Activated T-helper 1 cell treated with anti-CD3 and anti-CD28 coated beads, Interleukin-2, amount 50 U/mL, for 16 hours (primary cell): Measurements from ENCODE around the gene ALMS1.
"Not testable (repeated sequence)": the region's sequence is repeated elsewhere in the genome, so short reads cannot be mapped to it uniquely, and the experiment has no call there.

ENCODE experiments used
- DNase-seq, 2 donors: peaks; one replicate each; pipeline ENCODE4 v3.0.0-alpha.2; 2020; ENCODE audit warnings: low read depth in 1 of 2, low spot score in 1 of 2

Gene ALMS1

DNA sequence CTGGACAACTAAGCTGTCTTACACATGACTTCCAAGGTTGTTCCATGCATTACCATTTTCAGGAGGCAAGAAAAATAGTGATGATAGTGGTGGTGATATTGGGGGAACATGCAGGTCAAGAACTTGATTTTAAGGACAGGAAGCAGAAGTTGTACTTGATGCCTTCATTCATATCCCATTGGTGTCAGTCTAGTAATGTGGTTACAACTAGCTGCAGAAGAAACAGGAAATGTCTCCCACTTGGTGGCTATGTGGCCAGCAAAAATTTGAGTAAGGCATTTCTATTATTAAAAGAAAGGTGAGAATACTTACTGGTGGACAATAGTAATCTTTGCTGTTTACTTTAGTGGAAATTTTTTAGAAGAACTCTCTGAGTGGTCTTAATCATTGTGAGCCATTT is 103.4 kb downstream of the ALMS1 start:
- no peak for DNase-seq

DNA sequence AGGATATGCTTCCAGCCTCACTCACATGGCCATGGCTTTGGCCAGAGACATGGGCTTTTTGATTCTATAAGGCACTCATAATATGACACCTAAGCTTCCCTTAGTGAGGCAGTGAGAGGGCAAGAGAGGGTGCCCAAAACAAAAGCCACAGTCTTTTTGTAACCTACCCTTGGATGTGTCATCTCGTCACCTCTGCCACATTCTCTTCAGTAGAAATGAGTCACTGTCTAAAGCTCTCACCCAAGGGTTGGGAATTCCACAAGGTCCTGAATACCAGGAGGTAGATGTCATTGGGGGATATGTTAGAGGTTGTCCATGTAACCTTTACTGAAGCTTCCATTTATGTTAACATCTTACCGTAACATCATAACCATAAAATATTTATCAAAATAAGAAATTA is 108.4 kb downstream of the ALMS1 start:
- DNase-seq = no peak

DNA sequence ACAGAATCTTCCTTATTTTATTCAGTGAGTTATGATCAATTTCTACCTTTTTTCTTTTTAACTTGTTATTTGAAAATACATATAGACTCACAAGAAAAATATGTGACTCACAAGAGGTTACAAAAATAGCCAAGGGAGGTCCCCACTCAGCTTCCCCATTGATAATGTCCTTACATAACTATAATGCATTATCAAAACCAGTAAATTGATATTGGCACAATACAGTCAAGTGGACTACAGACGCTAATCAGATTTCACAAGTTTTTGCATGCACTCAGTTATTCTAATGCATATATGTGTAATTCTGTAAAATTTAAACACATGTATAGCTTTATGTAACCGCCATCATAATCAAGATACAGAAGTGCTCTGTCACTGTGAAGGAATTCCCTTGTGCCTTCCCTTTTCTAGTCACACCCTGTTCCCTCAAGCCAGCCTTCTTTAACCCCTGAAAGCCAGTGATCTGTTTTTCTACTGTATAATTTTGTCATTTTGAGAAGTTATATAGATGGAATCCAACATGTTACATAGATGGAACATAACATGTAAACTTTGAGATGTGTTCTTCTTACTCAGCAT is 118.4 kb downstream of the ALMS1 start:
- no peak for DNase-seq

DNA sequence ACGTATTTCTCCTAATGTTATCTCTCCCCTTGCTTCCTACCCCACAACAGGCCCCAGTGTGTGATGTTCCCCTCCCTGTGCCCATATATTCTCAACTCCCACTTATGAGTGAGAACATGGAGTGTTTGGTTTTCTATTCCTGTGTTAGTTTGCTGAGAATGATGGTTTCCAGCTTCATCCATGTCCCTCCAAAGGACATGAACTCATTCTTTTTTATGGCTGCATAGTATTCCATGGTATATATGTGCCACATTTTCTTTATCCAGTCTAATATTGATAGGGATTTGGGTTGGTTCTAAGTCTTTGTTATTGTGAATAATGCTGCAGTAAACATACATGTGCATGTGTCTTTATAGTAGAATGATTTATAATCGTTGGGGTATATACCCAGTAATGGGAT is 119.2 kb downstream of the ALMS1 start:
- not testable (repeated sequence) for DNase-seq

DNA sequence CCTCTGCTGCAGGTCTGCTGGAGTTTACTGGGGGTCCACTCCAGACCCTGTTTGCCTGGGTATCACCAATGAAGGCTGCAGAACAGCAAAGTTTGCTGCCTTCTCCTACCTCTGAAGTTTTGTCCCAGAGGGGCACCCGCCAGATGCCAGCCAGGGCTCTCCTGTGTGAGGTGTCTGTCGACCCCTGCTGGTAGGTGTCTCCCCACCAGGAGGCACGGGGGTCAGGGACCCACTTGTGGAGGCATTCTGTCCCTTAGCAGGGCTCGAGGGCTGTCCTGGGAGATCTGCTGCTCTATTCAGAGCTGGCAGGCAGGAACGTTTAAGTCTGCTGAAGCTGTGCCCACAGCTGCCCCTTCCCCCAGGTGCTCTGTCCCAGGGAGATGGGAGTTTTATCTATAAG is 124.8 kb downstream of the ALMS1 start:
- DNase-seq = not testable (repeated sequence)

DNA sequence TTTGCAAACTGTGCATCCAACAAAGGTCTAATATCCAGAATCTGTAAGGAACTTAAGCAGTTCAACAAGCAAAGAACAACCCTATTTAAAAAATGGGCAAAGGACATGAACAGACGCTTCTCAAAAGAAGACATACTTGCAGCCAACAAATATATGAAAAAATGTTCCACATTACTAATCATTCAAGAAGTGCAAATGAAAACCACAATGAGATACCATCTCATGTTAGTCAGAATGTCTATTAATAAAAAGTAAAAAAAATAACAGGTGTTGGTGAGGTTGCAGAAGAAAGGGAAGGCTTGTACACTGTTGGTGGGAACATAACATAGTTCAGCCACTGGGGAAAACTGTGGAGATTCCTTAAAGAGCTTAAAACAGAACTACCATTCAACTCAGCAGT is 130.4 kb downstream of the ALMS1 start:
- no peak for DNase-seq

DNA sequence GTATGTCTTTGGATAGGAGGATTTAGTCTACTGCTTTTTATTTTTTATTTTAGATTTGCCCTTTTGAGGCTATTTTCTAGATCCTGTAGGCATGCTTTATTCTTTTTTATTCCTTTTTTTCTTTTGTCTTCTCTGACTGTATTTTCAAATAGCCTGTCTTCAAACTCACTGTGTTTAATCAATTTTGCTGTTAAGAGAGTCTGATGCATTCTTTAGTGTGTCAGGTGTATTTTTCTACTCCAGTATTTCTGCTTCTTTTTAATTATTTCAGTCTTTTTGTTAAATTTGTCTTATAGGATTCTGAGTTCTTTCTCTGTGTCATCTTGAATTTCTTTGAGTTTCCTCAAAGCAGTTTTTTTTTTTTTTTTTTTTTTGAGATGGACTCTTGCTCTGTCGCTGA is 143.1 kb downstream of the ALMS1 start:
- DNase-seq = no peak

DNA sequence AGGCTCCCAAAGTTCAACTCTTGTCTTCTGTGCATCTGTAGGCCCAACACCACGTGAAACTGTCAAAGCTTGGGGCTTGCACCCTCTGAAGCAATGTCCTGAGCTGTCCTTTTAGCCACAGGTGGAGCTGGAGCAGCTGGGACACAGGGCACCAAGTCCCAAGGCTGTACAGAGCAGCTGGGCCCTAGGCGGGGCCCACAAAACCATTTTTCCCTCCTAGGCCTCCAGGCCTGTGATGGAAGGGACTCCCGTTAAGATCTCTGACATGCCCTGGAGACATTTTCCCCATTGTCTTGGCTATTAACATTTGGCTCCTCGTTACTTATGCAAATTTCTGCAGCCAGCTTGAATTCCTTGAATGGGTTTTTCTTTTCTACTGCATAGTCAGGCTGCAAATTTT is 145.1 kb downstream of the ALMS1 start:
- DNase-seq = not testable (repeated sequence)

DNA sequence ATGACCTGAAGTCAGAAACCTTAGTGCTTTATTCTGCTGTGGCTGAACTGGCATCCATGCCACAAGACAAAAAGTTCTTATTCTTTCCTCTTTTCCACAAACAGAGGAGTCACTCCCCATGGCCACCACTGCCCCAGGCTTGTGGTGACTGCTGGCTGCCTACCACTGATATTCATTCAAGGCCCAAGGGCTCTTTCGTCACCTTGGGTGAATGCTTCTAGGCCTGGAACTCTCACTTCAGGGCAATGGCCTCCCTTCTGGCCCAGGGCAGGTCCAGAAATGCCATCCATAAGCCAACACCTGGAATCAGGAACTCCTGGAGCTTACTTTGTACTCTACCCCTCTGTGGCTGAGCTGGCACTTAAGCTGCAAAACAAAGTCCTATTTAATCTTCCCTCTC is 146.7 kb downstream of the ALMS1 start:
- no peak for DNase-seq

DNA sequence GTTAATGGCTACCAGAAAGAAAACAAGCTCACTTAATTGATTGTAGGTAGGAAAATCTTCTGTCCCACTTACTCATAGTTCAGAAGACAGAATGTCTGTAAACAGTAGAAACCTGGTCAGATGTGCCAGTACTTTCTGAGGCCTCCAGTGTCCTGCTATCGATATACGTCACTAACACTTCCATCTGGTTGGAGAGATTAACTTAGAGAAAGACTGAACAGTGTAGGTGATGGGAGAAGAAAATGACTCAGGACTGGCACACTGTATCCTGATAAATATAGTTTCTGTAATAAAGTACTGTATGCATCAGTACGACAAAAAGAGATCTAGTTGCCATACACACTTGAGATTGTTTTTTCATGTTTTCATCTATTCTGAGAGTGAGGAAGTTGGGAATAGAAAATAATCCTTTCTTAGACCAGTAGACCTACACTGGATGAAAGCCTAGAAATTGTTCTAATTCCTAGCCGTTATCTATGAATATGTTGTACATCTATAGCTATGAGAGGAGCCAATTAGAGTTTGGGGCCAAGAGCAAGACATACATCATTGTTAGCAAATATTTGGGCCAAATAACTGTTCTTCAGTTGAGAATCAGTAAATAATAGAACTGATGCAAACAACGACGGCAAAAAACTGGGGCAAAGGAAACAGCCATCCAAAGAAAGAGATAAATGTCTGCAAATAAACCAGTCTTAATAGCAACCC is 150.7 kb downstream of the ALMS1 start:
- DNase-seq = no peak

DNA sequence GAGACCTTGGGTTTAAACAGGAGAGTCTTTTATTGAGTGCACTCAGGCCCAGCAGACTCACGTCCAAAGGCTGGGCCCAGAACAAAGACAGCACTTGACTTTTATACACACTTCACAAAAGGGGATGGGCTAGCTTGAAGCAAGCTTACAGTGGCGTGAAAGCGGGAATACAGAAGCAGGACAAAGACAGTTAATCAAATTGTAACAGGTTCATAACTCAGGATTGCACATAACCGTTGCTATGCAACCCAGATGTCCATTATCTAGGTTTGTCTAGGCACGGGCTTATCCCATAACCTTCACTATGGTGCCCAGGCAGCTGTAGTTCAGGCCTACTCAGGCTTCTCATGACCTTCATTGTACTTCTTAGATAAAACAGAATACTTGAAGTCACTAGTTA is 175.2 kb downstream of the ALMS1 start:
- not testable (repeated sequence) for DNase-seq

DNA sequence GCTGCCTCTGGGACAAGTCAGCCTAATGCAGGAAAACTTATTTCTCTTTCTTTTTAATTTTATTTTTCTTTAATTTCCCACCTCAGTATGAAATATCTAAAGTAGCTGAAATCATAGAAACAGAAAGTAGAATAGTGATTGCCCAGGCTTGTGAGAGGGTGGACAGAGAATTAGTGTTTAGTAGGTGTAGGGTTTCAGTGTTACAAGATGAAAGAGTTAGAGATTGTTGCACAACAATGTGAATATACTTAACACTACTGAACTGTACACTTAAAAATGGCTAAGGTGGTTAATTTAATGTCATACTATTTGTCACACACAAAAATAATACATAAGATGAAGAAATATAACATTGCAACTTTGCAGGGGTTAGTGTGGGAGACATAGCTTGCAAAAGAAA is 175.8 kb downstream of the ALMS1 start:
- DNase-seq = no peak

DNA sequence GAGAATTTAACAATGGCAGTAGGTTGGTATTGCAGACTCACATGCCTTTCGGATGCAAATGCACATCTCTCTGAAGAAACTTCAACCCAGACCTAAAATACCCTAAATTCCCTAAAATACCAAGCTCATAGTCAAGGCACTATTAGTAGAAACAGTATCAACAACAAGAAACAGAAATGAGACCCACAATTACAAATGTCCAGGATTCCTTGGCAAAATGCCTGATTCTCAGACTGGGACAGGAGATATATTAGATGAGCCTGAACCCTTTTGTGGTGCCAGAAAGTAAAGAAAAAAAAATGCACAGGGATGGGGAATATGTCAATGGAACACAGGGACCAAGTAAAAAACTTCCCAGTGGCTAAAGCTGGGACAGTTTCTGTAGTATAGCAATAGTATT is 179.3 kb downstream of the ALMS1 start:
- no peak for DNase-seq

DNA sequence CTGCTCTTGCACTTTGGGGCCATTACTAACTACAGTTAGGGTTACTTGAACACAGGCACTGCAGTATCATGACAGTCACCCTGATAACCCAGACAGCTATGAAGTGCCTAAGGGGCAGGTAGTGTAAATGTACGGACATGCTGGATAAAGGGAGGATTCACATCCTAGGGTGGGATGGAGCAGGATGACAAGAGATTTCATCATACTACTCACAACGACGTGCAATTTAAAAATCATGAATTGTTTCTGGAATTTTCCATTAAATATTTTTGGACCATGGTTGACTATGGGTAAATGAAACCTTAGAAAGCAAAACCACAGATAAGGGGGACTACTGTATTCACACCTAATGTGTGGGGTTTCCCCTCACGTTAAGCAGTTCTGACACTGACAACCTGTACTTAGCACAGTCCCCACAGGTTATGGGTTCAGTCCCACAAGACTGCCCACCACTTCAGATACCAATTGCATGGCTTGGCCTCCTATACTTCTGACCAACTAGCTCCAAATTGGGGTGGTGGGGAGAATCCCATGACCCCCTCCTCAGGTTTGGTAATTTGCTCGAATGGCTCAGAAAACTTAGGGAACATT is 180.7 kb downstream of the ALMS1 start:
- DNase-seq = no peak

DNA sequence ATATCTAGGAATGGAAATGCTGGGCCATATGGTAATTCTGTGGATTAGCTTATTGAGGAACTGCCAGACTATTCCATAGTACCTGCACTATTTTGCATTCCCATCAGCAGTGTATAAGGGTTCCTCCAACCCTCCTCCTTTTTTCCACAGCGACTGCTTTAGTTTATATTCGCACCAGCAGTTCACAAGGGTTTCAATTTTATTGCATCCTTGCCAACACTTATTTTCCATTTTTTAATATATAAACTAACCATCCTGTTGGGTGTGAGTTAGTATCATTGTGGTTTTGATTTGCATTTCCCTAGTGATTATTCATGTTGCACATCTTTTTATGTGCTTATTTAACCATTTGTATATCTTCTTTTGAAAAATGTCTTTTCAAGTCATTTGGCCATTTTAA is 189.6 kb downstream of the ALMS1 start:
- no peak for DNase-seq

DNA sequence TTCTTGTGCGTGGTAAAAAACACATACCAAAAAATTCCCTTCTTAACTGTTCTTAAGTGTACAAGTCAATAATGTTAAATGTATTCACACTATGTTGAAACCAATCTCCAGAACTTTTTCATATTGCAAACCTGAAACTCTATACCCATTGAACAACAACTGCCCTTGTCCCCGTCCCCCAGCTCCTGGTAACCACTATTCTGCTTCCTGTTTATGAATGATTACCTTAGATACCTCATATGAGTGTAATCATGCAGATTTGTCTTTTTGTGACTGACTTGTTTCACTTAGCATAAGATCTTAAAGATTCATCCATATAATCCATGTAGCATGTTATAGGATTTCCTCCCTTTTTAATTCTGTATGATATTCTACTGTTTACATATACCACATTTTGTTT is 196.7 kb downstream of the ALMS1 start:
- DNase-seq = no peak

DNA sequence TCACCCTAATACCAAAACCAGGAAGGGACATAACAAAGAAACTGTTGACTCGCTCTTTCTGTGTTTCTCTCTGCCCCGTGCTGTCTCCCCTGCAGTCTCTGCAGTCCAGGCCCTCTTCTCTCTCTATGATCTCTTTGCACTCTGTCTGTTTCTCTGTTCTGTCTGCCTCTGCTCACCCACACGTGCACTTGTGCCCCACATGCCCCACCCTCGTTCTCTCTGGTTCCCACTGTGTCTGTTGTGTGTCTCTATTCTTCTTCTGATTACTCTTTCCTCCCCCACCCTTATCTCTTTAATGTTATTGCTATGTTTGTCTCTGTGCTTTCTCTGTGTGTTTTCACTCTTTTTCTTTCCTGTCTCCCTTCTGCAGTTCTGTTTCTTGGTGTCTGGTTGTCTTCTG is 202.5 kb downstream of the ALMS1 start:
- no peak for DNase-seq

DNA sequence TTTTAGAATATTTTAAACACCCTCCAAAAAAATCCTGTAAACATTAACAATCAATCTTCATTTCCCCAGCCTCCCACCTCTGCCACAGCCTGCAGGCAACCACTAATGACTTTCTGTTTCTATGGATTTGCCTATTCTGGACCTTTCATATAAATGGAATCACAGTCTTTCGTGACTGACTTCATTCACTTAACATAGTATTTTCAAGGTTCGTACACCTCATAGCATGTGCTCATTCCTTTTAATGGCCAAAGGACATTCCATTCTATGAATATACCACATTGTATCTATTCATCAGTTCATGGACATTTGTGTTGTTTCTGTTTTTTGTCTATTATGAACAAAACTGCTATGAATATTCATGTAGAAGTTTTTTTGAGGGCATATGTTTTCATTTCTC is 208.0 kb downstream of the ALMS1 start:
- DNase-seq = no peak

DNA sequence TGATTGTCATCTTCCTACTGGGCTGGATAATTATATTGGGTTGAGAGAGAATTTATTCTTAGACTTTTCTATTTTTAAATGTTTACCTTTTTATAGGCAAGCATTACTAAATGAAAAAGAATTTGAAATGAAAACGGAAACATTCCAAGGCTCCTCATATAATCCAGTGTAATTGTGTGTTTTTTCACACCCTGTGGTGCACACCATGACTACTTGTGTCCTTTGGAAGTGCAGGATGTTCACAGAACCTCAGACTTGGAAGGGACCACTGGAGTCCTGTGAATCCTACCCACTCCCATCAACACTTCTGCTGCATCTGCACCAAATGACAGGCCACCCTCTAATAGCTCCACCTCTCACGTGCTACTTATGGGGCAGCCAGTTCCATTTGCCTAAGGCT is 208.6 kb downstream of the ALMS1 start:
- DNase-seq = no peak

DNA sequence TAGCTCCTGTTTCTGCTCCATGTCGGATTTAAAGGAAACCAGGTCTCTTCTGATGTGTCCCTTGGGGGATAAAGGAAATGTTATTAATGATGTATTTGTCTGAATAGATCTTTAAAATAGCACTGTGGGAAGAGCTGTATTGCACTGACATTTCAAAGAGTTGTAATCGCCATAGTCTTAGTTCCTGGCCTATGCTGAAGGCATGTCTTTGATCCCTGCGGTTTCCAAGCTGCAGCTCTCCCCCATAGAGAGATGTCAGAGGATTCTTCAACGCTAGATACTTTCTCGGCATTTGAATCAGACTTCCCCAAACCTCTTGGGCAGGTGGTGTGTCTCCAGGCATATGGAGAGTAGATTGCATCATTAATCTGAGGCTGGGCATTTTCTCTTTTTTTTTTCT is 216.1 kb downstream of the ALMS1 start:
- no peak for DNase-seq

DNA sequence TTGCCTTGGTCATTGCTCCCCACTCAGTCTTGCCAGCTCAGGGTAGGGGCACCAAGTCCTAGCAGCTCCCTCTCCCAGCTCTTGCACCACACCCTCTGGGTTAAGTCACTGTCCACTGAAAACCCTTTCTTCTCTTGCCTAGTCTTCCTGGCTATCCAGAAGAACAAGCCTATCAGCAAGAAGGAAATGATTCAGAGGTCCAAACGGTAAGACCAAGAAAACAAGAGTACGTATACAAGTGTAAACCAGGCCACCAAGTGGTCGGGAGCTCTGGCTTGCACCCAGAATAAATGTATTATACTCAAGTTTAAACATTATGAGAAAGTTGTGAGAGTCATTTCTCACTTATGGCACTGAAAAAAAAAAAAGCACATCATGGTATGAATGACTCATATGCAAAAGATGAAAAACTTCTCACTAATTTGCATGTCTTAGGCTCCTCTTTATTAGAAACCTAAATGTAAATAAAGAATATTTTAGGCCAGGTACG is 217.5 kb downstream of the ALMS1 start:
- DNase-seq = not testable (repeated sequence)

DNA sequence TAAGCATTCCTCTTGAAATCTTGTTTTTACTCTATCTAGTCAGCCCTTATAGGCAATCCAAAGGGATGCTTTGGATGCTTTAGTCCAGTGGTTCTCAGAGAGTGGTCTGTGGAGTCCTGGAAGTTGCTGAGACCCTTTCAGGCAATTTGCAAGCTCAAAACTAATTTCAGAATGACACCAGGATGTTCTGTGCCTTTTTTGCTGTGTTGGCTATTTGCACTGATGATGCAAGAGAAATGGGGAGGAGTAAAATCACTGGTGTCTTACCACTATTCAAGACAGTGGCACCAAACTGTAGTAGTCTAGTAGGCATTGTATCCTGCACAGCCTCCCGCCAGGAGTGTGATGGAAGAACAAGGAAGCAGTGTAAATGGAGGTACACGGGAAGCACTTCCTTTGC is 219.0 kb downstream of the ALMS1 start:
- DNase-seq = not testable (repeated sequence)

DNA sequence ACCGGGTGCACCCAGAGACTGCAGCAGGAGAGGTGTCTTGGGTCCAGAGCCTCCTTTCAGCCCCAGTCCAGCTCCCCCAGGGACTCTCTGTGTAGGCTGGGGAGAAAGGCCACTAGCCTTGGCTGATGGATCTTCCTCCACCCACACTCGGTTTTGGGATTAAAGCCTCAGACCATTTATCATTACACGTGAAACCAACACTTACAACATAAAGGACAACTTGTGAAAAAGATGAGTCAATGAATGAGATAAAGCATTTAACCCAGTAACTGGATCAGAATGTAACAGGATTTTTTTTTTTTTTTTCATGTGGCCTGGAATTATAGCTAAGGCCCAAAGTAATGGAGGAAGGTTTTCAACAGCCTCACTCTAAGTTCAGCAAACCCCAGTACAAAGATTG is 224.5 kb downstream of the ALMS1 start:
- DNase-seq = no peak
